HCT116 (cell line): Measurements from ENCODE around the gene DOC2A. TPM values are rescaled to one million over a fixed set of nuclear protein-coding genes. Genes with fewer than 3 reads are reported as not detected.
A peak's percentile ranks its signal among the peaks of the same experiment; 100 is the strongest.

Experiments used
- ATAC-seq: fragments of 200-7000 bp; cut with Tn5 transposase; 2 replicates; pipeline ENCODE4 v1.9.1; 2020; ENCODE audit warnings: mild to moderate bottlenecking, moderate library complexity
- BruUV-seq: library from RNA; stranded (reverse); fragments of 400-500 nt; replicated peaks from 2 replicates; lab custom pipeline; 2021; lab: Mats Ljungman, UMichigan
- CTCF ChIA-PET: fragments of 300-600 bp; sonication (Branson Sonifier 250); formaldehyde crosslinking; loops from one replicate; lab custom pipeline; 2021; ENCODE audit warnings: antibody characterized with exemption; lab: Charles Lee
- POLR2A ChIA-PET: fragments of 300-600, 350-600 bp; sonication (Branson Sonifier 250); formaldehyde crosslinking; loops from one replicate; lab custom pipeline; 2021; ENCODE audit warnings: antibody characterized with exemption; lab: Charles Lee
- RAD21 ChIA-PET, 2 experiments: fragments of 300-600 bp; sonication (Branson Sonifier 250); formaldehyde crosslinking; loops; one replicate each; lab custom pipeline; 2023; ENCODE audit warnings: low total read pairs in 2 of 2; ENCODE audit not compliant: uncharacterized antibody in 2 of 2, unreplicated experiment in 2 of 2, low non-redundant PET in 1 of 2; lab: Charles Lee
- DNase-seq: peaks from one replicate; pipeline ENCODE4 v3.0.0-alpha.2; 2010; ENCODE audit warnings: low read depth, low spot score
- H2AFZ ChIP-seq: fragments of 200-600 bp; shearing (Covaris generic), sonication (generic); 2 replicates; pipeline ENCODE4 v1.6.1; 2017; ENCODE audit warnings: low read depth, mixed run types, mixed read lengths, antibody characterized with exemption, low read length; ENCODE audit not compliant: poor library complexity, severe bottlenecking
- H3K27ac ChIP-seq: 2 replicates; pipeline ENCODE4 v1.5.1; 2012; ENCODE audit warnings: low read depth, low read length
- H3K27me3 ChIP-seq: fragments of 200-600 bp; sonication (generic); 2 replicates; pipeline ENCODE4 v1.6.1; 2016; ENCODE audit warnings: mixed run types, low read length, mixed read lengths; ENCODE audit not compliant: insufficient read depth
- H3K36me3 ChIP-seq, 2 experiments: fragments of 200-500 bp in 1 of 2; fragments of 200-600 bp in 1 of 2; sonication (Bioruptor generic) in 1 of 2; sonication (generic) in 1 of 2; 2 replicates each; pipeline versions ENCODE4 v1.5.1 to v1.6.1; 2014 to 2016; ENCODE audit warnings: low read length in 2 of 2, inconsistent platforms in 1 of 2, mixed read lengths in 1 of 2, mixed run types in 1 of 2; ENCODE audit not compliant: insufficient read depth in 2 of 2, control insufficient read depth in 1 of 2
- H3K4me1 ChIP-seq, 2 experiments: fragments of 200-600 bp in 1 of 2; sonication (generic) in 1 of 2; 2 replicates each; pipeline versions ENCODE4 v1.5.1 to v1.6.1; 2012 to 2017; ENCODE audit warnings: low read length in 2 of 2, inconsistent platforms in 1 of 2, mild to moderate bottlenecking in 1 of 2, mixed read lengths in 1 of 2, mixed run types in 1 of 2, moderate library complexity in 1 of 2; ENCODE audit not compliant: insufficient read depth in 2 of 2, control insufficient read depth in 1 of 2
- H3K4me2 ChIP-seq: fragments of 200-600 bp; sonication (generic); 2 replicates; pipeline ENCODE4 v1.6.1; 2017; ENCODE audit warnings: mixed run types, low read length, mixed read lengths
- H3K4me3 ChIP-seq, 2 experiments: fragments of 200-600 bp in 1 of 2; sonication (generic) in 1 of 2; replicated peaks in 1 of 2; 2 replicates each; pipeline ENCODE4 v1.5.1; 2011 to 2016; ENCODE audit warnings: low read length in 2 of 2, control low read depth in 1 of 2, low read depth in 1 of 2, mild to moderate bottlenecking in 1 of 2, mixed read lengths in 1 of 2, mixed run types in 1 of 2
- H3K79me2 ChIP-seq: fragments of 200-600 bp; sonication (generic); 2 replicates; pipeline ENCODE4 v1.6.1; 2017; ENCODE audit warnings: mild to moderate bottlenecking, mixed run types, low read length, moderate library complexity, mixed read lengths; ENCODE audit not compliant: insufficient read depth
- H3K9ac ChIP-seq: fragments of 200-600 bp; sonication (generic); 2 replicates; pipeline ENCODE4 v1.6.1; 2016; ENCODE audit warnings: low read length, mixed read lengths
- H3K9me2 ChIP-seq: fragments of 200-600 bp; sonication (generic), shearing (Covaris generic); 2 replicates; pipeline ENCODE4 v1.6.1; 2017; ENCODE audit warnings: mixed run types, mild to moderate bottlenecking, moderate library complexity; ENCODE audit not compliant: insufficient read depth
- H3K9me3 ChIP-seq, 2 experiments: fragments of 200-500 bp in 1 of 2; fragments of 200-600 bp in 1 of 2; sonication (Bioruptor generic) in 1 of 2; sonication (generic) in 1 of 2; 2 replicates each; pipeline ENCODE4 v1.6.1; 2014 to 2017; ENCODE audit warnings: low read length in 2 of 2, mixed read lengths in 2 of 2, inconsistent platforms in 1 of 2, low read depth in 1 of 2, mild to moderate bottlenecking in 1 of 2, mixed run types in 1 of 2, moderate library complexity in 1 of 2; ENCODE audit not compliant: control insufficient read depth in 1 of 2, insufficient read depth in 1 of 2
- H4K20me1 ChIP-seq: fragments of 200-600 bp; sonication (generic), shearing (Covaris generic); 2 replicates; pipeline ENCODE4 v1.6.1; 2017; ENCODE audit warnings: mixed run types, mild to moderate bottlenecking, moderate library complexity; ENCODE audit not compliant: insufficient read depth
- CEBPB ChIP-seq: IDR thresholded peaks from 2 replicates; pipeline ENCODE4 v1.6.1; 2012; ENCODE audit warnings: low read depth
- ELF1 ChIP-seq: IDR thresholded peaks from 2 replicates; pipeline ENCODE4 v1.6.1; 2012; ENCODE audit warnings: low read depth, borderline replicate concordance
- EZH2 ChIP-seq: fragments of 200-600 bp; sonication (generic); IDR thresholded peaks from 2 replicates; pipeline ENCODE4 v1.6.1; 2017; ENCODE audit warnings: antibody characterized with exemption, mixed run types
- EZH2phosphoT487 ChIP-seq: fragments of 200-600 bp; IDR thresholded peaks from 2 replicates; pipeline ENCODE4 v1.6.1; 2018; ENCODE audit warnings: antibody characterized with exemption, borderline replicate concordance
- FOSL1 ChIP-seq: IDR thresholded peaks from 2 replicates; pipeline ENCODE4 v1.6.1; 2012; ENCODE audit warnings: low read depth
- RAD21 ChIP-seq: IDR thresholded peaks from 2 replicates; pipeline ENCODE4 v1.6.1; 2012; ENCODE audit warnings: low read depth, mild to moderate bottlenecking
- REST ChIP-seq: IDR thresholded peaks from 2 replicates; pipeline ENCODE4 v1.6.1; 2012; ENCODE audit warnings: low read depth
- SP1 ChIP-seq: IDR thresholded peaks from 2 replicates; pipeline ENCODE4 v1.6.1; 2012; ENCODE audit warnings: low read depth
- SRF ChIP-seq: IDR thresholded peaks from 2 replicates; pipeline ENCODE4 v1.6.1; 2012; ENCODE audit warnings: low read depth
- intact Hi-C: fragments of 100-400 bp; cut with micrococcal nuclease; formaldehyde crosslinking; loops from 2 replicates; pipeline ENCODE4 v1.10.0; 2022
- total RNA-seq: library from RNA; stranded (reverse); gene quantifications from one replicate; pipeline ENCODE4 v1.2.1, GENCODE V29; 2021; ENCODE audit not compliant: unreplicated experiment
- TF ChIP-seq, protein P1 (sequence below): IDR thresholded peaks from 2 replicates; pipeline ENCODE4 v1.6.1; 2012
- TF ChIP-seq, protein P2 (sequence below): IDR thresholded peaks from 2 replicates; pipeline ENCODE4 v1.6.1; 2012

The DOC2A gene
- total RNA-seq, 1 experiment from 2014 or later: 17.3 TPM

DNA sequence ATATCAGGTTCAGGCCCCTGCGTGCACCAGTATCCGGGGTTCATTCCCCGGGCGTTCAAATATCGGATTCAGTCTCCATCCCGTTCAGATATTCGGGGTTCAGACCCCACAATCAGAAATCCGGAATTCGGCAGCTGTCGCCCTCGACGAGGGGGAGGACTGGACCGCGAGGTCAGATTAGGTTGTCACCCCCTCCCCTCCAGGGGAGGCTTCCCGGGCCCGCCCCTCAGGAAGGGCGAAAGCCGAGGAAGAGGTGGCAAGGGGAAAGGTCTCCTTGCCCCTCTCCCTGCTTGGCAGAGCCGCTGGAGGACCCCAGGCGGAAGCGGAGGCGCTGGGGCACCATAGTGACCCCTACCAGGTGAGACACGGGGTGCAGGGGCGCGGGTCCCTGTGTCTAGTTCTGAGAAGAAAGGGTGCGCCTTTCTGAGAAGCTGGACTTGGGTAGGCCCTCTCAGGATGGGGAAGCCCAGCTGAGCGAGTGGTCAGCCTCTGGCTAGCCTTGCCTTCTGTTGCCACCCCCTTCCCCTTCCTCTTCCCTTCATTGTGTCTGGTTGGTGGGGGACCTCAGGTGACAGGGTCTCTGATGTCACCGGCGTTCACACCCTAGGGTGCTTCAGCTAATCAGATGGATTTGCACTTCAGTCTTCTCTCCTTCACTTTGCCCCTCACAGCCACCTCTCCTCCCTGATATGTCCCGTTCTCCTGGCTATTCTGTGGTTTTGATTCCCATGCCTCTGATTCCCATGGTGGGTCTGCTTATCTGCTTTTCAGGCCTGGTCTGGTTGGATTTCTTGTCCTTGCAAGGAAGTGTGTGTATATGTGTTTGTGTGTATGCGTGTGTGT, 36.3 kb downstream of the DOC2A start:
- no peak for ATAC-seq
- no TSS peak for BruUV-seq
- POLR2A ChIA-PET: interaction anchor here (1.1 to 1.8 kb wide), 3 partner anchors 13 to 159 kb away, joined by 4 to 18 read pairs (median 4); partner anchors contain the start of genes KCTD13, PAGR1 and TMEM219

GRCh38 chr16:29973384-29974246, 37.2 kb downstream of the DOC2A start, which contains the start of gene TAOK2:
Gene TAOK2, plus strand, starts transcription at chr16:29973868. Its CDS starts 3,905 bp downstream, at chr16:29977773.
- Histone ChIP-seq H3K9ac (peak within 1 kb of the TSS; percentile 97), H3K79me2 (peaks cover 50% of the 10 kb centered on the region), H3K27me3 (no peaks in the 10 kb centered on the region), H3K9me3 (no peaks in the 10 kb centered on the region; a peak in 1 of 4 replicates), H3K4me2 (peak within 1 kb of the TSS; percentile 95), H3K27ac (peak within 1 kb of the TSS; percentile 79), H3K4me3 (peak within 1 kb of the TSS; percentile 96 to 98), H2AFZ (no peak within 1 kb of the TSS), H3K9me2 (no peaks in the 10 kb centered on the region), H3K36me3 (peaks cover 11 to 12% of the 10 kb centered on the region in 2 experiments; a peak in 3 of 4 replicates), H3K4me1 (peaks cover 8 to 26% of the 10 kb centered on the region in 2 experiments), H4K20me1 (no peaks in the 10 kb centered on the region)
- ChIA-PET CTCF (interaction anchor here (0.8 to 1.6 kb wide), 11 partner anchors 12 to 282 kb away, joined by 3 to 5 read pairs (median 3); partner anchors contain the start of genes KCTD13, PAGR1 and TMEM219), POLR2A (interaction anchor here (0.6 to 2.3 kb wide), 10 partner anchors 12 to 158 kb away, joined by 3 to 22 read pairs (median 4); partner anchors contain the start of genes HIRIP3, KCTD13, PAGR1 and SEZ6L2), RAD21 (interaction anchor here (0.9 to 1.2 kb wide), 4 partner anchors 12 to 48 kb away, joined by 3 to 4 read pairs (median 4); partner anchors contain the start of genes KCTD13 (in 1 of the 2) and TMEM219 (in 1 of the 2))
- ATAC-seq: peak; percentile 99
- intact Hi-C loops: loop anchor here (1.0 to 5.0 kb wide), 3 partner anchors 29 to 74 kb away; partner anchors contain the start of genes KCTD13 and SEZ6L2
- no TSS peak for BruUV-seq
- peak; percentile 98 for DNase-seq
- TF ChIP-seq CEBPB (no peak), EZH2phosphoT487 (no peak), REST (no peak), ELF1 (no peak), EZH2 (no peak), FOSL1 (no peak), SRF (no peak), RAD21 (no peak)
- TF ChIP-seq, protein P1, sequence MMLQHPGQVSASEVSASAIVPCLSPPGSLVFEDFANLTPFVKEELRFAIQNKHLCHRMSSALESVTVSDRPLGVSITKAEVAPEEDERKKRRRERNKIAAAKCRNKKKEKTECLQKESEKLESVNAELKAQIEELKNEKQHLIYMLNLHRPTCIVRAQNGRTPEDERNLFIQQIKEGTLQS: no peak
- TF ChIP-seq, protein P2, sequence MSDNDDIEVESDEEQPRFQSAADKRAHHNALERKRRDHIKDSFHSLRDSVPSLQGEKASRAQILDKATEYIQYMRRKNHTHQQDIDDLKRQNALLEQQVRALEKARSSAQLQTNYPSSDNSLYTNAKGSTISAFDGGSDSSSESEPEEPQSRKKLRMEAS: peak; percentile 99

More for the DNA sequence above, 36.3 kb downstream of the DOC2A start:
- CTCF ChIA-PET: interaction anchor here (1.7 kb wide), 1 partner anchor 30 kb away, joined by 4 read pairs; no protein-coding TSS in a partner anchor
- Histone ChIP-seq H3K27me3 (no peaks in the 10 kb centered on the region), H3K79me2 (peaks cover 53% of the 10 kb centered on the region), H3K9me2 (no peaks in the 10 kb centered on the region), H3K9me3 (no peaks in the 10 kb centered on the region; a peak in 1 of 4 replicates), H3K27ac (peak overlapping the region; percentile 79), H2AFZ (no peak overlapping the region), H3K9ac (peak overlapping the region; percentile 97), H3K36me3 (peaks cover 20 to 21% of the 10 kb centered on the region in 2 experiments), H3K4me3 (peak overlapping the region; percentile 96 to 98), H3K4me1 (peaks cover 8 to 26% of the 10 kb centered on the region in 2 experiments), H3K4me2 (peak overlapping the region; percentile 95), H4K20me1 (no peaks in the 10 kb centered on the region)
- RAD21 ChIA-PET: no interaction called here
- TF ChIP-seq SP1: no peak
- TF ChIP-seq, protein P2: no peak
- DNase-seq: no peak
- intact Hi-C loops: loop anchor here (5.0 kb wide), 1 partner anchor 47 kb away; the partner anchor contains the start of gene KCTD13
